Measurements from ENCODE around the gene ANKRD17. TPM values are rescaled to one million over a fixed set of nuclear protein-coding genes. Genes with fewer than 3 reads are reported as not detected.

ANKRD17 gene
- total and polyA plus RNA-seq, 2 donors (not counting 3 experiments of a cell fraction or from before 2014, with no cell fraction given): 33.3 to 64.4 TPM

DNA sequence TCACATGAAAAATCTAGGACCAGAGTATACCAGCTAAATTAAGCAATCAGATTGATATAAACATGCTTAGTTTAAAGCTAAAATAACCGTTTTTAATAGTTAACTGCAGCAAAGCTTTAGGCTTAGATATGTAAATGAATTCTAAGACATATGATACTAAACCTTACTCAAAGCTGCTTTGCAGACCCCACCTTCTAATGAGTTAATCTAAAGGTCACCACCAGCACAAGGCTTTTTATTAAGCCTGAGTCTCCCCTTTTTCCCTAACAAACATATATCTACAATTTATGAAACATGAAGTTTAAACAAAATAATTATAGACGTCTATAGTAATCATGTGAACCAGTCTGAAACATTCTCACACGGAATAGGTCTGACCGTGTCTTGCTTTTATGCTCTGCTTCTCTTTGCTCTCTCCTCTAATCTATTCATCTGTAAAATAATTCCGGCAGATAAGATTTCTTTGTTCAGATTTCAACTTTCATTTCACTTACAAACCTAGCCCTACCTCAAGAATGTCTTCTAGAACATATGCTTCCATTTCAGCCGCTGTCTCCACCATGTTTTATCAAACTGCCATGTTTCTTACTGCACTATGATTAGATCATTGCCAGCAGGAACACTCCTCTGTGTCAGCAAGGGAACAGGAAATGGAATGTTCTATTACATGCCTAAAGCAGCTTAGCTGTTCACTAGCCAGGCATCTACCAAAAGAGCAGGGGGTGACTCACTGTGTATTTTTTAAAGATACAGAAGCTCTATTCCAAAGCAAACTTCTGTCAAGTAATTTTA lies 35.9 kb downstream of the ANKRD17 start:
- BruUV-seq (replicated peaks): TSS peak; percentile 75
- POLR2A ChIA-PET: no interaction called here
- intact Hi-C loops (cut with micrococcal nuclease): loop anchor here (1.0 to 2.0 kb wide), 2 partner anchors 35 to 36 kb away; no protein-coding TSS in a partner anchor

More for the DNA sequence above, 35.9 kb downstream of the ANKRD17 start:
- Histone ChIP-seq H3K9me3 (replicated peaks; ENCODE audit: control insufficient read depth, insufficient read depth, low read length) (no peaks in the 10 kb centered on the region), H3K4me3 (replicated peaks in 1 of 3; ENCODE audit: insufficient read depth in 1 of 3, low read depth in 1 of 3, low read length in 3 of 3) (peak overlapping the region; percentile 53 to 99 (median 91)), H3K79me2 (ENCODE audit: control insufficient read depth, insufficient read depth, low read length) (peaks cover 70% of the 10 kb centered on the region), H3K9ac (replicated peaks; ENCODE audit: extremely low read depth, insufficient read depth, low read length) (peak overlapping the region; percentile 99), H4K20me1 (replicated peaks; ENCODE audit: control insufficient read depth, extremely low read depth, insufficient read depth, low read length) (no peaks in the 10 kb centered on the region), H3K9me1 (replicated peaks; ENCODE audit: control insufficient read depth, extremely low read depth, insufficient read depth, low read length) (no peaks in the 10 kb centered on the region), H3K4me1 (ENCODE audit: control insufficient read depth, extremely low read depth, insufficient read depth, low read length) (peaks cover 20% of the 10 kb centered on the region), H2AFZ (ENCODE audit: low read depth, low read length) (peak overlapping the region; percentile 58), H3K36me3 (ENCODE audit: control insufficient read depth in 2 of 2, extremely low read depth in 1 of 2, insufficient read depth in 2 of 2, low read length in 2 of 2) (no peaks in the 10 kb centered on the region), H3K4me2 (ENCODE audit: insufficient read depth, low read length) (peak overlapping the region; percentile 100), H3K27ac (ENCODE audit: insufficient read depth, low read depth, low read length) (peak overlapping the region; percentile 93), H3K27me3 (ENCODE audit: control insufficient read depth in 2 of 2, insufficient read depth in 2 of 2, low read length in 2 of 2) (no peaks in the 10 kb centered on the region)
- CTCF ChIA-PET: interaction anchor here (0.6 to 2.0 kb wide), 12 partner anchors 9 to 109 kb away, joined by 3 to 12 read pairs (median 4); partner anchors contain the start of gene ANKRD17
- DNase-seq (ENCODE audit: low read depth, low spot score) (peak; percentile 96), FAIRE-seq (peak; percentile 94)
- TF ChIP-seq JUN (IDR thresholded peaks at IDR 0.05; ENCODE audit: borderline replicate concordance, insufficient read depth, insufficient read length, low read depth) (peak; percentile 90), FOS (IDR thresholded peaks at IDR 0.05; ENCODE audit: borderline replicate concordance, insufficient read depth, low read length) (peak; percentile 83), POLR2A (IDR thresholded peaks at IDR 0.05; ENCODE audit: low read depth, low read length) (peak; percentile 86), EZH2 (IDR thresholded peaks at IDR 0.05; ENCODE audit: borderline replicate concordance, low read depth, low read length, severe bottlenecking) (no peak), MYC (IDR thresholded peaks at IDR 0.05; ENCODE audit: low read depth, low read length) (no peak), POLR2AphosphoS5 (IDR thresholded peaks at IDR 0.05; ENCODE audit: insufficient read depth, low read depth, low read length) (peak; percentile 91), GATA2 (IDR thresholded peaks at IDR 0.05; ENCODE audit: insufficient read depth, insufficient read length, low read depth, low read length) (peak; percentile 63)
- TF ChIP-seq, protein P1, sequence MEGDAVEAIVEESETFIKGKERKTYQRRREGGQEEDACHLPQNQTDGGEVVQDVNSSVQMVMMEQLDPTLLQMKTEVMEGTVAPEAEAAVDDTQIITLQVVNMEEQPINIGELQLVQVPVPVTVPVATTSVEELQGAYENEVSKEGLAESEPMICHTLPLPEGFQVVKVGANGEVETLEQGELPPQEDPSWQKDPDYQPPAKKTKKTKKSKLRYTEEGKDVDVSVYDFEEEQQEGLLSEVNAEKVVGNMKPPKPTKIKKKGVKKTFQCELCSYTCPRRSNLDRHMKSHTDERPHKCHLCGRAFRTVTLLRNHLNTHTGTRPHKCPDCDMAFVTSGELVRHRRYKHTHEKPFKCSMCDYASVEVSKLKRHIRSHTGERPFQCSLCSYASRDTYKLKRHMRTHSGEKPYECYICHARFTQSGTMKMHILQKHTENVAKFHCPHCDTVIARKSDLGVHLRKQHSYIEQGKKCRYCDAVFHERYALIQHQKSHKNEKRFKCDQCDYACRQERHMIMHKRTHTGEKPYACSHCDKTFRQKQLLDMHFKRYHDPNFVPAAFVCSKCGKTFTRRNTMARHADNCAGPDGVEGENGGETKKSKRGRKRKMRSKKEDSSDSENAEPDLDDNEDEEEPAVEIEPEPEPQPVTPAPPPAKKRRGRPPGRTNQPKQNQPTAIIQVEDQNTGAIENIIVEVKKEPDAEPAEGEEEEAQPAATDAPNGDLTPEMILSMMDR (IDR thresholded peaks at IDR 0.05; ENCODE audit: extremely low read depth in 1 of 2, insufficient read depth in 1 of 2, low read depth in 1 of 2, low read length in 2 of 2): no peak
- TF ChIP-seq, protein P2, sequence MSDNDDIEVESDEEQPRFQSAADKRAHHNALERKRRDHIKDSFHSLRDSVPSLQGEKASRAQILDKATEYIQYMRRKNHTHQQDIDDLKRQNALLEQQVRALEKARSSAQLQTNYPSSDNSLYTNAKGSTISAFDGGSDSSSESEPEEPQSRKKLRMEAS (IDR thresholded peaks at IDR 0.05; ENCODE audit: insufficient read depth, insufficient read length): no peak
- dilution Hi-C loops (cut with MboI; ENCODE audit: extremely low pct_ligation_motif_present, low sequenced_read_pairs): no loop called here
